Left ventricle myocardium inferior (tissue), 1 donor: ENCODE data around the gene NR1H3. TPM values are rescaled to one million over a fixed set of nuclear protein-coding genes. Genes with fewer than 3 reads are reported as not detected.
A peak's percentile ranks its signal among the peaks of the same experiment; 100 is the strongest.

ENCODE experiments used
- DNase-seq: peaks from one replicate; pipeline ENCODE4 v3.0.0-alpha.2; 2020
- H3K27ac ChIP-seq: fragments of 200-600 bp; replicated peaks from 2 replicates; pipeline ENCODE4 v1.8.0; 2021
- H3K27me3 ChIP-seq: fragments of 200-600 bp; 2 replicates; pipeline ENCODE4 v1.8.0; 2021; ENCODE audit warnings: low read depth
- H3K36me3 ChIP-seq: fragments of 200-600 bp; 2 replicates; pipeline ENCODE4 v1.8.0; 2021
- H3K4me1 ChIP-seq: fragments of 200-600 bp; 2 replicates; pipeline ENCODE4 v1.8.0; 2021
- H3K4me3 ChIP-seq: fragments of 200-600 bp; 2 replicates; pipeline ENCODE4 v1.8.0; 2021; ENCODE audit warnings: mild to moderate bottlenecking, moderate library complexity
- H3K9me3 ChIP-seq: fragments of 200-600 bp; replicated peaks from 2 replicates; pipeline ENCODE4 v1.8.0; 2021
- CTCF ChIP-seq: fragments of 200-600 bp; IDR thresholded peaks from 2 replicates; pipeline ENCODE4 v1.8.0; 2021; ENCODE audit warnings: antibody characterized with exemption, mild to moderate bottlenecking, borderline replicate concordance
- intact Hi-C: fragments of 100-400 bp; cut with micrococcal nuclease; formaldehyde crosslinking; loops from one replicate; pipeline ENCODE4 v1.11.0; 2022
- total RNA-seq: library from RNA; stranded (reverse); fragmentation: NEBNext Ultra II Directional; extraction: Animal tissue kit (Norgen Biotek cat#: 25700); gene quantifications from one replicate; pipeline ENCODE4 v1.2.1, GENCODE V29; 2021
- donor health status: DM: no; HTN: yes; CAD: no; lungs with severe emphysema.

Gene NR1H3
- total RNA-seq, 1 donor from 2014 or later: 11.7 TPM

GRCh38 chr11:47258317-47258902 lies 614 bp downstream of the NR1H3 start:
- DNase-seq: no peak
- peak overlapping the region; percentile 85 for H3K27ac ChIP-seq
- H3K9me3 ChIP-seq: no peaks in the 10 kb centered on the region
- H3K4me3 ChIP-seq: peak overlapping the region; percentile 64
- peaks cover 69% of the 10 kb centered on the region for H3K4me1 ChIP-seq
- H3K27me3 ChIP-seq: no peaks in the 10 kb centered on the region
- no peak for TF ChIP-seq CTCF
- peaks cover 7% of the 10 kb centered on the region for H3K36me3 ChIP-seq
- intact Hi-C loops: no loop called here

- H3K4me3 ChIP-seq: peak overlapping the region; percentile 64
- H3K4me1 ChIP-seq: peaks cover 59% of the 10 kb centered on the region
- H3K27ac ChIP-seq: peak overlapping the region; percentile 85
- DNase-seq: no peak
- peaks cover 7% of the 10 kb centered on the region for H3K36me3 ChIP-seq
- no peaks in the 10 kb centered on the region for H3K27me3 ChIP-seq
- no peaks in the 10 kb centered on the region for H3K9me3 ChIP-seq
- intact Hi-C loops: no loop called here
- peak; percentile 82 for TF ChIP-seq CTCF
These were observed 1.6 kb downstream of the NR1H3 start for GRCh38 chr11:47259232-47259977.

GRCh38 chr11:47260366-47260765 lies 2.6 kb downstream of the NR1H3 start:
- intact Hi-C loops: no loop called here
- Histone ChIP-seq H3K27me3 (no peaks in the 10 kb centered on the region), H3K27ac (no peak overlapping the region), H3K4me3 (no peak overlapping the region), H3K9me3 (no peaks in the 10 kb centered on the region), H3K4me1 (peaks cover 52% of the 10 kb centered on the region), H3K36me3 (peaks cover 7% of the 10 kb centered on the region)
- no peak for TF ChIP-seq CTCF
- DNase-seq: no peak

GRCh38 chr11:47261291-47261800 lies 3.5 kb downstream of the NR1H3 start:
- H3K27ac ChIP-seq: no peak overlapping the region
- peaks cover 7% of the 10 kb centered on the region for H3K36me3 ChIP-seq
- H3K4me3 ChIP-seq: no peak overlapping the region
- H3K4me1 ChIP-seq: peaks cover 42% of the 10 kb centered on the region
- no peak for TF ChIP-seq CTCF
- H3K9me3 ChIP-seq: no peaks in the 10 kb centered on the region
- intact Hi-C loops: no loop called here
- DNase-seq: no peak
- H3K27me3 ChIP-seq: no peaks in the 10 kb centered on the region

GRCh38 chr11:47264119-47264518 lies 6.3 kb downstream of the NR1H3 start:
- peaks cover 7% of the 10 kb centered on the region for H3K36me3 ChIP-seq
- DNase-seq: no peak
- no peaks in the 10 kb centered on the region for H3K27me3 ChIP-seq
- no peak overlapping the region for H3K4me3 ChIP-seq
- H3K9me3 ChIP-seq: no peaks in the 10 kb centered on the region
- TF ChIP-seq CTCF: no peak
- intact Hi-C loops: no loop called here
- H3K4me1 ChIP-seq: peaks cover 28% of the 10 kb centered on the region
- no peak overlapping the region for H3K27ac ChIP-seq
